NCI-H146 treated with DMSO at 0.1 percent for 48 hours (cell line): ENCODE data around the gene SLC20A1.
"Not testable (repeated sequence)": the region's sequence is repeated elsewhere in the genome, so short reads cannot be mapped to it uniquely, and the experiment has no call there.

ENCODE experiments used
- DNase-seq: peaks from one replicate; lab custom pipeline; 2025; ENCODE audit not compliant: unreplicated experiment; lab: John Stamatoyannopoulos, UW

The SLC20A1 gene

GRCh38 chr2:112645310-112646101 is at the start of gene SLC20A1:
Gene SLC20A1 (plus strand): TSS chr2:112645939. CDS start chr2:112646829, 890 bp downstream.
- DNase-seq = peak; percentile 98

DNA sequence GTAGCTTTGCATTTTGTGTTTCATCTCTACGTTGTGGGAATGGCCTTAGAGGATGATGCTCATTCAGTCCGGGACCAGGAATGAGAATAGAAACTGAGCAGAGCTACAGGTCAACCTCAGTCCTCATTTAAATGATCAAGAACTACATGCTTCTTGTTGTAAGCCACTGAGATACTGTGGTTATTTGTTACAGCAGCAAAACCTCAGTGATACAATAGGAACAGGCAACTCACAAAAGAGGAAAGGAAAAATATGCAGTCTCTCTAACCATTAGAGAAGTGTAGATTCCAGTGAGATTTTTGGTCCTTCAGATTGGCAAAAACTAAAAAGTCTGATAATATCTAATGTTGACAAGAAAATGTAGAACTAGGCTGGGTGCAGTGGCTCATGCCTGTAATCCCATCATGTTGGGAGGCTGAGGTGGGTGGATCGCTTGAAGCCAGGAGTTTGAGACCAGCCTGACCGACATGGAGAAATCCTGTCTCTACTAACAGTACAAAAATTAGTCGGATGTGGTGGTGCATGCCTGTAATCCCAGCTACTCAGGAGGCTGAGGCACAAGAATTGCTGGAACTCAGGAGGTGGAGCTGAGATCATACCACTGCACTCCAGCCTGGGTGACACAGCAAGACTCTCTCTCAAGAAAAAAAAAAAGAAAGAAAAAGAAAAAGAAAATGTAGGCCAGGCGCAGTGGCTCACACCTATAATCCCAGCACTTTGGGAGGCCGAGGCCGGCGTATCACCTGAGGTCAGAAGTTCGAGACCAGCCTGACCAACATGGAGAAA is 48.0 kb upstream of the SLC20A1 start:
- no peak for DNase-seq

- no peak for DNase-seq
These were observed 45.1 kb upstream of the SLC20A1 start for GRCh38 chr2:112600634-112601033.

- DNase-seq = no peak
These were observed 44.0 kb upstream of the SLC20A1 start for GRCh38 chr2:112601754-112602153.

GRCh38 chr2:112602917-112603316 is 42.8 kb upstream of the SLC20A1 start:
- DNase-seq = no peak

- DNase-seq = no peak
These were observed 42.0 kb upstream of the SLC20A1 start for GRCh38 chr2:112603731-112604130.

DNA sequence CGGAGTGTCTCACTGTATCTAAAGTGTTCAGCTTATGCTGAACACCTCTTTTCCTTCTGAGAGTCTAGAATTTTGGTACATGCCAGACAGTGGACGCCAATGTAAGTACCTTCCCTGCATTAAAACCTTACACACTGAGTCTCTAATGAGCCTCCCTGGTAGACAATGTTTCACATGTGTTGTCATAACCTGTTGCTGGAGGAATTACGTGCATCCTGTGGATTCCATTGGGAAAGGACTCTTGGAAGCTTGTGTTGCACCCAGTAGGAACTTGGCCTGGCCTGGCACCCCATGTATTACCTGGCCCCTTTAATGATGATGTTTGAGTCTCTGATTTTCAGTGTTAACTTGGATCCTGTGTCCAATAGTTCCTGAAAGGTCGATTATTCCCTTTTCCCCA is 40.8 kb upstream of the SLC20A1 start:
- DNase-seq = no peak

- no peak for DNase-seq
These were observed 39.8 kb upstream of the SLC20A1 start for GRCh38 chr2:112605926-112606325.

DNA sequence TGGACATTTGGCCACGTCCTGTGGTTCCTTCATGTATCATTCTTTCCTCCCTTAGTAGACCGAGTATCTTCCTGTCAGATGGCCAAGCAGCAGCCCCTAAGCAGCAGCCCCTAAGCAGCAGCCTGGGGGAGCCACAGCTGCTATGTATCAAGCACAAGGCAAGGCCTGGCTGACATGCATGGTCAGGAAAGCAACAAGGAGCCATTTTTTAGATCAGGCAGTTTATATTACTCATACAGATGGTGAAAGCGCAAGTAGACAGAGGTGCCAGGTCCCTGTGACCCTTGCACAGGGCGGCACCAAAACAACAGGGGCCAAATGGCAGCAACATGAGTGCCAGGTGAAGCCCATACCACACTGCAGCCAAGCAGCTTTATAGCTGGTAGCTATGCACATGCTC is 39.2 kb upstream of the SLC20A1 start:
- DNase-seq = no peak

DNA sequence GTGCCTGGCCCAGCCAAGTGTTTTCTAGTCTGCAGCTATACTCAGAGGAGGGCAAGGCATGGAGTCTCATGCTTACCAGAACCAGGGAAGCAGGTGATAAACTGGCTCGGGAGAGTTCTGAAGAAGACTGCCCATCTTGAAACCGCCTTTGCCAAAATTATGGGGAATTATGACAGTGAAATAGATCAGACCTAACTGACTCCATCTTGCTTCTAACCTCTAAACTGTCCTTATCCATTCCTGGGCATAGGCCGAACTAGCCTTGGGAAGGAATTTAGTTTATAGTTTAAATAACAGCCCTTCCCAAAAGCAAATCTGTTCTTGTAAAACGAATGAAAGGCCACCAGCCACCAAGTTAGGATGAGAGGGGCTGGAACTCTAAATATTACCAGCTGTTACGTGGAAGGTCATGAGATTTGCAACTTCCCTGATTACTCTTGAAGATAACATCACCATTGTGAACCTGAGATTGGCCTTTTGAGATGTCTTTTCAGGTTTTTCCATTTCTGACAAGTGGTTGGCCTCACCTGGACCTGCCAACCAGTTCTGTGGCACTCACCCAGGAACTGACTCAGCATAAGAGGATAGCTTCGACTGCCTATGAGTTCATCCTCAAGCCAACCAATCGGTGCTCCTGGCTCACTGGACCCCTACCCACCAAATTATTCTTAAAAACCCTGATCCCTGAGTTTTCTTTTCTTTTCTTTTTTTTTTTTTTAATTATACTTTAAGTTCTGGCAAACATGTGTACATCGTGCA is 37.9 kb upstream of the SLC20A1 start:
- DNase-seq = no peak

GRCh38 chr2:112609320-112609719 is 36.4 kb upstream of the SLC20A1 start:
- DNase-seq = not testable (repeated sequence)

DNA sequence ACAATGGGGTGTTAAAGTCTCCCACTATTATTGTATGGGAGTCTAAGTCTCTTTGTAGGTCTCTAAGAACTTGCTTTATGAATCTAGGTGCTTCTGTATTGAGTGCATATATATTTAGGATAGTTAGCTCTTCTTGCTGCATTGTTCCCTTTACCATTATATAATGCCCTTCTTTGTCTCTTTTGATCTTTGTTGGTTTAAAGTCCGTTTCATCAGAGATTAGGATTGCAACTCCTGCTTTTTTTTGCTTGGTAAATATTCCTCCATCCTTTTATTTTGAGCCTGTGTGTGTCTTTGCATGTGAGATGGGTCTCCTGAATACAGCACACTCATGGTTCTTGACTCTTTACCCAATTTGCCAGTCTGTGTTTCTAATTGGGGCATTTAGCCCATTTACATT is 33.5 kb upstream of the SLC20A1 start:
- DNase-seq = not testable (repeated sequence)

DNA sequence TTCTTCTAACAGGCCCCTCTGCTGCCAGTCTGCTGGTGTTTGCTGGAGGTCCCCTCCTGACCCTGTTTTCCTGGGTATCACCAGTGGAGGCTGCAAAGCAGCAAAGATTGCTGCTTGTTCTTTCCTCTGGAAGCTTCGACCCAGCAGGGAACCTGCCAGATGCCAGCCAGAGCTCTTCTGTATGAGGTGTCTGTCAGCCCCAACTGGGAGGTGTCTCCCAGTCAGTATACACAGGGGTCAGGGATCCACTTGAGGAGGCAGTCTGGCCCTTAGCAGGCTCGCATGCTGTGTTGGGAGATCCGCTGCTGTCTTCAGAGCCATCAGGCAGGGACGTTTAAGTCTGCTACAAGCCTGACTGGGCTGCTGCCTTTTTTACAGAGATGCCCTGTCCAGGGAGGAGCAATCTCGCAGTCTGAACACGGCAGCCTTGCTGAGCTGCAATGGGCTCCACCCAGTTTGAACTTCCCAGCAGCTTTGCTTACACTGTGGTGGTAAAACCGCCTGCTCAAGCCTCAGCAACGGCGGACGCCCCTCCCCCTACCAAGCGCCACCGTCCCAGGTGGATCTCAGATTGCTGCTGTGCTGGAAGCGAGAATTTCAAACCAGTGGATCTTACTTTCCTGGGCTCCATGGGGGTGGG is 31.4 kb upstream of the SLC20A1 start:
- DNase-seq = peak; percentile 10

GRCh38 chr2:112615051-112615450 is 30.7 kb upstream of the SLC20A1 start:
- DNase-seq = no peak

DNA sequence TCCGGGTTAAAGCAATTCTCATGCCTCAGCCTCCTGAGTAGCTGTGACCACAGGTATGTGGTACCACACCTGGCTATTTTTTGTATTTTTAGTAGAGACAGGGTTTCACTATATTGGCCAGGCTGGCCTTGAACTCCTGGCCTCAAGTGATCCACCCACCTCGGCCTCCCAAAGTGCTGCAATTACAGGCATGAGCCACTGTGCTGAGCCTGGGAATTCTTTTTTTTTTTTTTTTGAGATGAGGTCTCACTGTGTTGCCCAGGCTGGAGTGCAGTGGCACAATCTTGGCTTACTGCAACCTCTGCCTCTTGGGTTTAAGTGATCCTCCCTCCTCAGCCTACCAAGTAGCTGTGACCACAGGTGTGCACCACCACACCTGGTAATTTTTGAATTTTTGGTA is 29.9 kb upstream of the SLC20A1 start:
- not testable (repeated sequence) for DNase-seq

GRCh38 chr2:112618383-112618782 is 27.4 kb upstream of the SLC20A1 start:
- no peak for DNase-seq

- no peak for DNase-seq
These were observed 23.8 kb upstream of the SLC20A1 start for GRCh38 chr2:112621790-112622527.

DNA sequence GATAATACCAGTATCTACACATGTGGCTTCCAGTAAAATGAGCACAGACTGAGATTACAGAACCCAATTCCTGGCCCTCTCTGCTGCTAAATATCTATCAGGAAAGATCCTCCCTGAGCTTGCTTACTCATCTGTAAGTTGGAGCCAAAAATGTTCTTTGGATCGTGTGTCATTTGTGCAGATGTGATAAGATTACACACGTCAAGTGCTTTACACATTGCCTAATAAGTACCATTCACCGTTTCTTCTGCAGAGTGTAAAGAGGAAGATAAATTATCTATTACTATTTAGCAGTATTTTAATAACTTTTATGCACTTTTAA is 23.2 kb upstream of the SLC20A1 start:
- DNase-seq = no peak

DNA sequence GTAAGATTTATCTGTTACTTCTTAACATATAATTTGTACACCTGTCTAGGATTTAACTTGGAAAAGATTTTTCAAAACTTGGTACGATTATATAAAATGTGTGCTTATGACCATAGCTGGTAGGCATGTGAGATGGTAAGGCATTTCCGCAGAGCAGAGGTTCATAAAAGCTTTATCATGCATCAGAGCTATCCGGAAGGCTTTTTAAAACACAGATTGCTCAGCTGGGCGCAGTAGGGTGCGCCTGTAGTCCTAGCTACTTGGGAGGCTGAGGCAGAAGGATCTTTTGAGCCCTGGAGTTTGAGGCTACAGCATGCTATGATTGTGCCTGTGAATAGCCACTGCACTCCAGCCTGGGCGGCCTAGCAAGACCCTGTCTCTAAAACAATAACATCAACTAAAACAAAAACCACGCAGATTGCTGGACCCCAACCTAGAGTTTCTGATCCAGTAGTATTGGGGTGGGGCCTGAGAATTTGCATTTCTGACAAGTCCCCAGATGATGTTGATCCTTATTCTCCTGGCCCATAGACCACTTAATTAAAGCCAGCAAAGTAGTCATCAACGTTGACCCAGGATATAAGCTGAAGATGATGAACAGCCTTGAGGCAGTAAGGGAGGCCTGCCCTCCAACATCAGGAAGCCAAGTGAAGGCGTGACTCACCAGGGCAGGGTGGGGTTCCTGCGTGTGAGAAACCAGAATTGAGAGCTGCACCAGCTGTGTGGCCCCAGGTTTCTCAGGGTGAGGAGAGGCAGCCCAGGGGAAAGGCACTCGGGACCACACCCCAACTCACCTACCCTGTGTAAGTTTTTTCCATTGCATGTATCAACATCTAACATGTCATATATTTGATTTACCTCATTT is 21.6 kb upstream of the SLC20A1 start:
- no peak for DNase-seq
